Thoracic aorta (tissue), 2 donors: ENCODE results near the gene DBR1. TPM values are rescaled to one million over a fixed set of nuclear protein-coding genes. Genes with fewer than 3 reads are reported as not detected.

Source experiments
- ATAC-seq: fragments of 150-250 bp; one replicate; pipeline ENCODE4 v1.8.0; 2017; ENCODE audit warnings: low read depth; ENCODE audit not compliant: insufficient number of reproducible peaks, low FRiP score
- DNase-seq: peaks from one replicate; pipeline ENCODE4 v3.0.0-alpha.2; 2020; ENCODE audit warnings: low spot score
- H3K27ac ChIP-seq, 2 donors: fragments of 200-600 bp; sonication (generic); 1 replicate in 1 of 2; 2 replicates in 1 of 2; pipeline ENCODE4 v1.5.1; 2016; ENCODE audit warnings: mild to moderate bottlenecking in 2 of 2, moderate library complexity in 2 of 2
- H3K27me3 ChIP-seq: fragments of 200-600 bp; sonication (generic); replicated peaks from 2 replicates; pipeline ENCODE4 v1.6.0; 2016; ENCODE audit warnings: mild to moderate bottlenecking; ENCODE audit not compliant: insufficient read depth
- H3K36me3 ChIP-seq: fragments of 200-600 bp; sonication (generic); one replicate; pipeline ENCODE4 v1.5.1; 2016
- H3K4me1 ChIP-seq, 2 donors: fragments of 200-600 bp; sonication (generic); 1 replicate in 1 of 2; 2 replicates in 1 of 2; pipeline versions ENCODE4 v1.5.1 to v1.6.0; 2016; ENCODE audit warnings: low read depth in 2 of 2, mild to moderate bottlenecking in 1 of 2; ENCODE audit not compliant: control insufficient read depth in 1 of 2
- H3K4me3 ChIP-seq: fragments of 200-600 bp; sonication (generic); 2 replicates; pipeline ENCODE4 v1.5.1; 2016; ENCODE audit warnings: mild to moderate bottlenecking
- H3K9me3 ChIP-seq: fragments of 200-600 bp; sonication (generic); 2 replicates; pipeline ENCODE4 v1.5.1; 2016
- total RNA-seq, 2 donors: library from RNA; depleted of rRNA; stranded (reverse); fragments of >200 nt; gene quantifications; one replicate each; pipeline versions ENCODE4 v1.1.0 to v1.2.3, GENCODE V29; 2016
- TF ChIP-seq, protein P1 (sequence below): fragments of 200-600 bp; sonication (generic); IDR thresholded peaks from one replicate; pipeline ENCODE4 v1.5.1; 2019; ENCODE audit warnings: antibody characterized with exemption

The DBR1 gene
- total RNA-seq, 2 donors from 2014 or later, result 9.9 to 12.6 TPM

DNA sequence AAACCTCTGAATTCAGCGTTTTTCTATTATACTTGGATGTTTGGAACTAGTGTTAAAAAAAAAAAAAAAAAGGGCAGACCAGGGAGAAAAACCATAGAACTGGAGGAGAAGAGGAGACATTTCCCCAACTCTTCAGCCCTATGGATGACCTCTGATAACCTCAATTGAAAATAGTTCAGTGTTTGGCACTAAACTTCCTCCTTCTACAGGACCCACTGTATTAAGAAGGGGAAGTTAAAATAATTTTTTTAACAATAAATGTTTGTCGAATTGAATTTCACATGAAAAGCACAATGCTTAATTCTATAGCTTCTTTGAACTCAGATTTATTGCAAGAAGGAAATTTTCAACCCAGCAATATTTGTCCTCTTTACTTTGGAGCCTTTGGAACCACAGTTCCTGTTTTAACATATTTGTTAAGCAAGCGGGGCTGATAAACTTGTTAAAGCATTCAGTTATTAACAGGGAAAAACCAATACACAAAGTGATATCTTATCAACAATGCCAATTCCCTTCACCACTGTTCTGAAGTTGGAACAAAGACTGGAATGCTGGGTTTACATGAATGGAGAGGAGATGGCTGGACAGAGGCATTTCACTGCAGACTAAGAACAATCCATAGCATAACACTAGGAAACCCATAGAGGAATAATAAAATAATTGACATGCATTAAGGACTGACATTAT lies 39.4 kb downstream of the DBR1 start:
- Histone ChIP-seq H3K4me3 (no peak overlapping the region), H3K27ac (no peak overlapping the region), H3K4me1 (peaks cover 0 to 3% of the 10 kb centered on the region in 2 donors), H3K36me3 (no peaks in the 10 kb centered on the region), H3K27me3 (no peaks in the 10 kb centered on the region), H3K9me3 (no peaks in the 10 kb centered on the region)
- TF ChIP-seq, protein P1, sequence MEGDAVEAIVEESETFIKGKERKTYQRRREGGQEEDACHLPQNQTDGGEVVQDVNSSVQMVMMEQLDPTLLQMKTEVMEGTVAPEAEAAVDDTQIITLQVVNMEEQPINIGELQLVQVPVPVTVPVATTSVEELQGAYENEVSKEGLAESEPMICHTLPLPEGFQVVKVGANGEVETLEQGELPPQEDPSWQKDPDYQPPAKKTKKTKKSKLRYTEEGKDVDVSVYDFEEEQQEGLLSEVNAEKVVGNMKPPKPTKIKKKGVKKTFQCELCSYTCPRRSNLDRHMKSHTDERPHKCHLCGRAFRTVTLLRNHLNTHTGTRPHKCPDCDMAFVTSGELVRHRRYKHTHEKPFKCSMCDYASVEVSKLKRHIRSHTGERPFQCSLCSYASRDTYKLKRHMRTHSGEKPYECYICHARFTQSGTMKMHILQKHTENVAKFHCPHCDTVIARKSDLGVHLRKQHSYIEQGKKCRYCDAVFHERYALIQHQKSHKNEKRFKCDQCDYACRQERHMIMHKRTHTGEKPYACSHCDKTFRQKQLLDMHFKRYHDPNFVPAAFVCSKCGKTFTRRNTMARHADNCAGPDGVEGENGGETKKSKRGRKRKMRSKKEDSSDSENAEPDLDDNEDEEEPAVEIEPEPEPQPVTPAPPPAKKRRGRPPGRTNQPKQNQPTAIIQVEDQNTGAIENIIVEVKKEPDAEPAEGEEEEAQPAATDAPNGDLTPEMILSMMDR, result no peak
- DNase-seq, result no peak
- no peak for ATAC-seq

DNA sequence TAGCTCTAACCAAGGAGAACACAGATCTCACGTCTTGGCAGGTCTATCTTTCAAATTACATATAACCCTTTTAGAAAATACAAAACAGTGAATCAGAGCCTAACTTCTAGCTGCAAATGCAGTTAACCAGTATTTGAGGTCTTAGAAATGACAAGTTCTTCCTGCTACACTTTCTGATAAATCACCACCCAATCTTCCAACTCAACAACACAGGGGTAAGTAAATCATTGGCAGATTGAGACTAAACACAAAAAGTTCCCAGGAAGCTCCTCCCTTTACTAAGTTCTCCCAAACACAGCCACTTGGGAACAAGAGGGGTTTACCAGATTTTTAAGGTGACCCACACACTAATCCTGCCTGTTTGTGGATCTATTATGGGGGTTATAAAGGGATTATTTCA lies 42.5 kb downstream of the DBR1 start, which contains the start of gene A4GNT:
TSS of gene A4GNT (minus strand) at position 152 of the 400 bp plus-strand sequence. CDS start 1,134 bp downstream, outside the sequence.
- TF ChIP-seq, protein P1, result no peak
- no peaks in the 10 kb centered on the region for H3K27me3 ChIP-seq

DNA sequence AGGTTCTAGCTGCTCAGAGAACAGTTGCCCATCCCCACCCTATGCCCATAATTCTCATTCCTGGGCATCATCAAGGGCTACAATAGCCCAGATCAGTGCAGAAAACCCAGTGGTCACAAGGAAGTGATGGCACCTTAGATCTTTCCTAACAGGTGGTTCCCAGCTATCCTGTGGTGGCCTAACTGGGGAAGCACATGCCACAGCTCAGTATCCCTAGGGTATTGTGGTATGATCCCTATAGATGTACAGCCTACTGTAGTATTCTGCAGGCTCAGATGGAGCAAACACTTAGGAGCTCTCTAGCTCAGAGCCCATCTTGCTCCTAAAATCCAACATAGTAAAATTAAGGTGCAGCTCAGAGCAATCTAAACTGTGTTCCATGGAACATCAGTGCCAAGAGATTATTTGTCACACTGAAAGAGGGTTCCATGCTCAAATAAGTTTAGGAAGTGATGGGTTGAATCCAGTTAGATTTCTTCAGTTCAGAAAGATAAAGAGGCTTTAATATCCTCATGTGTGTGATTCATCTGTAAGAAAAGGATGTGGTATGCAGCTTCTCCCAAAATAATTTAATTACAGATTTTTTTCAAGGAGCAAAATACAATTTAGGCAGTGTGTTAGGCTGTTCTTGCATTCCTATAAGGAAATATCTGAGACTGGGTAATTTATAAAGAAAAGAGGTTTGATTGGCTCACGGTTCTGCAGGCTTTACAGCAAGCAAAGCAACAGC lies 46.9 kb downstream of the DBR1 start:
- no peak overlapping the region for H3K4me3 ChIP-seq
- ATAC-seq, result no peak
- no peaks in the 10 kb centered on the region for H3K36me3 ChIP-seq
- H3K4me1 ChIP-seq, result peaks cover 7 to 8% of the 10 kb centered on the region in 2 donors
- no peak for DNase-seq
- no peaks in the 10 kb centered on the region for H3K27me3 ChIP-seq
- no peak overlapping the region for H3K27ac ChIP-seq
- H3K9me3 ChIP-seq, result no peaks in the 10 kb centered on the region
- TF ChIP-seq, protein P1, result no peak

More for the DNA sequence above, 42.5 kb downstream of the DBR1 start, which contains the start of gene A4GNT:
- H3K4me1 ChIP-seq, result peaks cover 0 to 3% of the 10 kb centered on the region in 2 donors
- ATAC-seq, result no peak
- no peak within 1 kb of the TSS for H3K27ac ChIP-seq
- no peak for DNase-seq
- H3K36me3 ChIP-seq, result no peaks in the 10 kb centered on the region
- no peaks in the 10 kb centered on the region for H3K9me3 ChIP-seq
- no peak within 1 kb of the TSS for H3K4me3 ChIP-seq

DNA sequence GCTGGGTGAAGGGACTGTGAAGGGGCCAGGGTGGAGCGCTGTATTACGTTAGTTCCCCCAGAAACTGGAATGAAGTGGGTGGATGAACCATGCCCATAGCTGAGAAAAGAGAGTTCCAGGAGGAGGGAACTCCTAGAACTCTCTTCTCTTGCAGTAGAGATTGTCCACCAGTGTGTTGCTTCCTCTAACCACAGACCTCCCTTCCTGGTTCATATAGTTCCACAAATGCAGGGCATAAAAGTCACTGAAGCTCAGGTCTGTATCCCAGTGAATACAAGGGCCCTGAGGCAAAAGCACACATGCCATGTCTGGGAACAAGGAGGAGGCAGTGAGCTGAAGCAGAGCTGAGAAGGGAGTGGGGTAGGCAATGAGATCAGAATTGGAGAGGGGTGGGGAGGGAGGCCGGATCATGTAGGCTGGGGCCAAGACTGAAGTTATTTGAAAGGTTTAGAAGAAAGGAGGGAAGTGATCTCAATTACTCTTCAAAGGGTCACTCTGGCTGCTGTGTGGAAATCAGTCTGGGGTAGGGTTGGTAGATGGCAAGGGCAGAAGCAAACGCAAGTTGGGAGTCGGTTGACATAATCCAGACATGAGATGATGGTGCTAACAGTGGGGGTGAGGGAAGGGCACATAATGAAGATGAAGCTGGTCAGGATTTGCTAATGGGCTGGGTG lies 49.0 kb downstream of the DBR1 start:
- ATAC-seq (no peak), DNase-seq (no peak)
- H3K4me3 ChIP-seq, result no peak overlapping the region
- no peaks in the 10 kb centered on the region for H3K27me3 ChIP-seq
- H3K9me3 ChIP-seq, result no peaks in the 10 kb centered on the region
- TF ChIP-seq, protein P1, result no peak
- no peaks in the 10 kb centered on the region for H3K36me3 ChIP-seq
- H3K4me1 ChIP-seq, result peaks cover 7 to 8% of the 10 kb centered on the region in 2 donors
- no peak overlapping the region for H3K27ac ChIP-seq
